ENCODE measurements around the gene GRHL3.

GRCh38 chr1:24327486-24327885 is 8.3 kb downstream of the GRHL3 start:
- TF ChIP-seq EZH2 (IDR thresholded peaks at IDR 0.05) (no peak), CTCF (IDR thresholded peaks at IDR 0.05) (no peak)

All from neural progenitor cell (in vitro differentiated cells).